Neuronal stem cell (in vitro differentiated cells): ENCODE measurements around the gene GRIK4.

Experiments used
- DNase-seq: peaks from one replicate; pipeline ENCODE4 v3.0.0-alpha.2; 2013; ENCODE audit warnings: low spot score
- H2AFZ ChIP-seq: one replicate; pipeline ENCODE4 v1.6.1; 2013; ENCODE audit warnings: mild to moderate bottlenecking, low read length, inconsistent platforms
- H2AK5ac ChIP-seq: 2 replicates; pipeline ENCODE4 v1.6.1; 2013; ENCODE audit warnings: low read depth, mild to moderate bottlenecking, inconsistent platforms, low read length, moderate library complexity, mixed read lengths
- H2BK120ac ChIP-seq: 2 replicates; pipeline ENCODE4 v1.6.1; 2013; ENCODE audit warnings: low read depth, mild to moderate bottlenecking, inconsistent platforms, low read length, moderate library complexity, mixed read lengths
- H2BK12ac ChIP-seq: one replicate; pipeline ENCODE4 v1.6.1; 2013; ENCODE audit warnings: low read length, inconsistent platforms
- H2BK15ac ChIP-seq: 2 replicates; pipeline ENCODE4 v1.6.1; 2013; ENCODE audit warnings: mild to moderate bottlenecking, low read length, inconsistent platforms, mixed read lengths
- H2BK5ac ChIP-seq: one replicate; pipeline ENCODE4 v1.6.1; 2013; ENCODE audit warnings: inconsistent platforms, mild to moderate bottlenecking, low read length, moderate library complexity
- H3K14ac ChIP-seq: one replicate; pipeline ENCODE4 v1.6.1; 2013; ENCODE audit warnings: low read length, inconsistent platforms
- H3K18ac ChIP-seq: 2 replicates; pipeline ENCODE4 v1.6.1; 2013; ENCODE audit warnings: low read length, inconsistent platforms
- H3K23ac ChIP-seq: 2 replicates; pipeline ENCODE4 v1.6.1; 2013; ENCODE audit warnings: low read depth, mild to moderate bottlenecking, mixed read lengths, low read length, inconsistent platforms; ENCODE audit not compliant: poor library complexity
- H3K27ac ChIP-seq: replicated peaks from 3 replicates; pipeline ENCODE4 v1.5.1; 2013; ENCODE audit warnings: low read length, inconsistent platforms
- H3K27me3 ChIP-seq, 3 experiments: 2 replicates each; pipeline ENCODE4 v1.6.1; 2013; ENCODE audit warnings: low read length in 3 of 3, mild to moderate bottlenecking in 2 of 3, inconsistent platforms in 1 of 3, low read depth in 1 of 3, mixed read lengths in 1 of 3, moderate library complexity in 1 of 3; ENCODE audit not compliant: control insufficient read depth in 3 of 3, insufficient read depth in 3 of 3
- H3K36me3 ChIP-seq, 2 donors: replicated peaks in 1 of 2; 2 replicates each; pipeline ENCODE4 v1.6.1; 2013; ENCODE audit warnings: low read length in 2 of 2; ENCODE audit not compliant: control insufficient read depth in 2 of 2, insufficient read depth in 2 of 2
- H3K4ac ChIP-seq: 2 replicates; pipeline ENCODE4 v1.6.1; 2013; ENCODE audit warnings: inconsistent platforms, mild to moderate bottlenecking, low read length, moderate library complexity
- H3K4me1 ChIP-seq, 2 donors: 1 replicate in 1 of 2; 2 replicates in 1 of 2; pipeline ENCODE4 v1.6.1; 2013; ENCODE audit warnings: low read length in 2 of 2, low read depth in 1 of 2; ENCODE audit not compliant: control insufficient read depth in 2 of 2, insufficient read depth in 1 of 2
- H3K4me2 ChIP-seq: one replicate; pipeline ENCODE4 v1.6.1; 2013; ENCODE audit warnings: mild to moderate bottlenecking, low read length, inconsistent platforms; ENCODE audit not compliant: insufficient read depth, poor library complexity, severe bottlenecking
- H3K4me3 ChIP-seq, 2 donors: 2 replicates each; pipeline ENCODE4 v1.5.1; 2013; ENCODE audit warnings: low read length in 2 of 2, mild to moderate bottlenecking in 2 of 2, inconsistent platforms in 1 of 2, moderate library complexity in 1 of 2
- H3K79me1 ChIP-seq: one replicate; pipeline ENCODE4 v1.6.1; 2013; ENCODE audit warnings: low read depth, mild to moderate bottlenecking, inconsistent platforms, low read length, moderate library complexity
- H3K9ac ChIP-seq: one replicate; pipeline ENCODE4 v1.6.1; 2013; ENCODE audit warnings: mild to moderate bottlenecking, low read depth, low read length, inconsistent platforms; ENCODE audit not compliant: poor library complexity
- H3K9me3 ChIP-seq, 2 donors: replicated peaks in 1 of 2; 2 replicates each; pipeline versions ENCODE3 to v1.6.1; 2013; ENCODE audit warnings: low read length in 2 of 2, mild to moderate bottlenecking in 2 of 2, inconsistent platforms in 1 of 2, low read depth in 1 of 2, mixed read lengths in 1 of 2, moderate library complexity in 1 of 2; ENCODE audit not compliant: control insufficient read depth in 2 of 2, insufficient read depth in 1 of 2
- H4K8ac ChIP-seq: one replicate; pipeline ENCODE4 v1.6.1; 2013; ENCODE audit warnings: low read depth, mild to moderate bottlenecking, inconsistent platforms, low read length, moderate library complexity
- H4K91ac ChIP-seq: one replicate; pipeline ENCODE4 v1.6.1; 2013; ENCODE audit warnings: low read length, low read depth, mild to moderate bottlenecking, inconsistent platforms; ENCODE audit not compliant: poor library complexity
- WGBS, 2 donors: extraction: QIAGEN DNeasy Blood & Tissue Kit; methylation state at CpG; one replicate each; pipeline ENCODE4 v1.1.7; 2013; ENCODE audit warnings: missing lambda C conversion rate in 2 of 2, mixed read lengths in 1 of 2; ENCODE audit not compliant: insufficient read length in 2 of 2, insufficient replicate concordance in 1 of 2; ENCODE audit errors: extremely low coverage in 2 of 2; 5-methylcytosine and 5-hydroxymethylcytosine counted together

The GRIK4 gene

GRCh38 chr11:120694726-120695125 lies 183.2 kb downstream of the GRIK4 start:
- Histone ChIP-seq H3K4me3 (no peak overlapping the region), H3K79me1 (no peaks in the 10 kb centered on the region), H4K91ac (no peak overlapping the region), H3K9ac (no peak overlapping the region), H2AFZ (no peak overlapping the region), H3K36me3 (no peaks in the 10 kb centered on the region), H2BK5ac (no peak overlapping the region), H3K23ac (no peak overlapping the region), H3K9me3 (no peaks in the 10 kb centered on the region), H2BK15ac (no peak overlapping the region), H3K14ac (no peak overlapping the region), H3K4me1 (peaks cover 1 to 2% of the 10 kb centered on the region in 2 donors), H2BK120ac (no peak overlapping the region), H3K27ac (no peak overlapping the region), H3K27me3 (no peaks in the 10 kb centered on the region), H3K18ac (peak overlapping the region; percentile 40), H2AK5ac (no peak overlapping the region), H3K4ac (no peak overlapping the region), H2BK12ac (no peak overlapping the region), H4K8ac (no peak overlapping the region), H3K4me2 (no peak overlapping the region)
- DNase-seq = no peak
- WGBS, 2 donors = no CpG with 5 or more reads among the region's 4 CpGs

DNA sequence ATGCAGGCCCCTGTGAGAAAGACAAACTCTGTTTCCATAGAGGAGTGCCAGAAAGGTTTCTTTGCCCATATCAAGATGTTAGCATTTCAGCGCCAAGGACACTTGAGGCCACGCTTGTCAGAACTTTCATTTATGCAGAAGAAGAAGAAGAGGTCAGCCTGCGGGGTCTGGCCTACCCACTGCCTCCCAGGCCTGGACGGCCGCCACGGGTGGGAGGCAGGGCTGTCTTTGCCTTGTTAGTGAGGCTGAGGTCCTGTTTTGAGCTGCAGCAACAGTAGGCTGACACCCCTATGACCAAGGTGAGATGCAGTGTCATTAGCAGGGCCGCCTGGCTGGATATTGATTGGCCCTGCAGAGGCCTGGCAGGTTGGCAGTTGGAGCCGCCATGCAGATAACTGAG lies 183.9 kb downstream of the GRIK4 start:
- Histone ChIP-seq H3K14ac (peak overlapping the region; percentile 92), H2BK15ac (no peak overlapping the region), H3K36me3 (no peaks in the 10 kb centered on the region), H3K4me1 (no peaks in the 10 kb centered on the region), H3K18ac (peak overlapping the region; percentile 54), H3K4ac (no peak overlapping the region), H2AK5ac (no peak overlapping the region), H3K9ac (no peak overlapping the region), H2BK120ac (no peak overlapping the region), H3K23ac (peak overlapping the region; percentile 46), H3K27ac (no peak overlapping the region), H3K4me3 (no peak overlapping the region), H3K9me3 (no peaks in the 10 kb centered on the region), H3K27me3 (no peaks in the 10 kb centered on the region), H3K4me2 (no peak overlapping the region), H2BK12ac (no peak overlapping the region), H4K8ac (no peak overlapping the region), H4K91ac (no peak overlapping the region), H2AFZ (no peak overlapping the region), H3K79me1 (no peaks in the 10 kb centered on the region), H2BK5ac (no peak overlapping the region)
- no peak for DNase-seq
- no CpG with 5 or more reads among the region's 8 CpGs for whole genome bisulfite sequencing, 2 donors

DNA sequence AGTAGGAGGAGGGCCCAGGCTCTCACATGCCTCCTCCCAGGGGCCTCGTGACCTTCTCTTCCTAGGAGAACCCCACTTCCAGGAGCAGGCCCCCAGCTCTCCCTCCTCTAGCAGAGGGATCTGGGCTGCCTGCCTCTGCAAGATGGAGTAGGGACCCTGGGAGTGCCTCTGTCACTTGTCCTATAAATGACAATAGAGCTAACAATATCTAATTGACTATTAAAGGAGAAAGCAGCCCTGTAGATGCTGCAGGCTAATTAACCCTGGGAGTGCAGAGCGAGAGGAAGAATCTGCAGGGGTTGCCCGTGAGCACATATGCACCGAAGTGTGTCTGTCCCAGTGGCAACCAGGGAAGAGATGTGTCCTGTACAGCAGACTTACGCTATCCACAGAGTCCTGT lies 184.4 kb downstream of the GRIK4 start:
- no peaks in the 10 kb centered on the region for H3K36me3 ChIP-seq
- no peaks in the 10 kb centered on the region for H3K4me1 ChIP-seq
- H2BK120ac ChIP-seq = no peak overlapping the region
- DNase-seq = no peak
- no peak overlapping the region for H2BK5ac ChIP-seq
- H2AFZ ChIP-seq = no peak overlapping the region
- H3K4me2 ChIP-seq = no peak overlapping the region
- peak overlapping the region; percentile 92 for H3K14ac ChIP-seq
- WGBS, 2 donors = no CpG with 5 or more reads among the region's 5 CpGs
- no peak overlapping the region for H3K27ac ChIP-seq
- H3K79me1 ChIP-seq = no peaks in the 10 kb centered on the region
- peak overlapping the region; percentile 10 for H3K9ac ChIP-seq
- no peak overlapping the region for H2BK12ac ChIP-seq
- no peaks in the 10 kb centered on the region for H3K27me3 ChIP-seq
- H3K23ac ChIP-seq = no peak overlapping the region
- peak overlapping the region; percentile 54 for H3K18ac ChIP-seq
- no peak overlapping the region for H4K8ac ChIP-seq
- no peak overlapping the region for H3K4me3 ChIP-seq
- no peak overlapping the region for H4K91ac ChIP-seq
- H3K9me3 ChIP-seq = no peaks in the 10 kb centered on the region
- no peak overlapping the region for H2BK15ac ChIP-seq
- no peak overlapping the region for H3K4ac ChIP-seq
- H2AK5ac ChIP-seq = no peak overlapping the region

DNA sequence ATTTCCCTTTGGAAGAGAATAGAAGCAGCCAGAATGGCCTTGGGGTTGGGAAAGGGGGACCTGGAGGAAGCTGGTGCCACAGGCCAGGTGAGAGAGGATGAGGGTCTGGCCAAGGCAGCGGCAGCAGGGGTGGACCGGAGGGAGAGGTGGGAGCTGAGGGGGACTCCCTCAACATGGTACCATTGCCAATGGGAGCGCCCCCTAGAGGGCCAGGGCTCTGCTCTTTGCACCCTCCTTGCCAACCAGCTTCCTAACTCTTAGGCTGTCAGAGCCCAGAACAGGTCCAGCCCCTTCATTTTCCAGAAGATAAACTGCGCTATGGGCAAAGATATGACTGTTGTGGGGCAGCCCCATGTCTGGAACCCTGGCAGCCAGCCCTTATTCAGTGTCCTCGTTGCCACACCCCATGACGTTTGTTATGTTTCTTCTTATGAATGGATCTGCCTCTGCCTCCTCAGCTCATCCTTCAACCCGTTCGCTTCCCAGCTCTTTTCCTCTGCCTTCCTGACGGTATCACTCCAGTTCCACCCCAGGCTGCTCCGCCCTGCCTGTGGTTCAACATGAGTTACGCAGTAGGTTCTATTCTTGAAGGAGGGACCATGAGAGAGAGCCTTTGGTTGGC lies 185.2 kb downstream of the GRIK4 start:
- no CpG with 5 or more reads among the region's 11 CpGs for WGBS, 2 donors

More for the DNA sequence above, 185.2 kb downstream of the GRIK4 start:
- Histone ChIP-seq H2BK15ac (no peak overlapping the region), H3K27me3 (no peaks in the 10 kb centered on the region), H3K4me2 (no peak overlapping the region), H4K8ac (no peak overlapping the region), H3K4ac (no peak overlapping the region), H2AK5ac (no peak overlapping the region), H3K27ac (no peak overlapping the region), H3K36me3 (no peaks in the 10 kb centered on the region), H3K4me1 (no peaks in the 10 kb centered on the region), H3K79me1 (no peaks in the 10 kb centered on the region), H2AFZ (no peak overlapping the region), H3K23ac (no peak overlapping the region), H2BK5ac (no peak overlapping the region), H2BK120ac (no peak overlapping the region), H3K18ac (no peak overlapping the region), H3K9ac (no peak overlapping the region), H3K14ac (no peak overlapping the region), H4K91ac (no peak overlapping the region), H3K4me3 (peak overlapping the region in 1 of 2 donors; percentile 9), H3K9me3 (peaks cover 0 to 3% of the 10 kb centered on the region in 2 donors), H2BK12ac (no peak overlapping the region)
- DNase-seq = no peak
